SK-N-SH (cell line): ENCODE data around the gene SLC50A1.

ENCODE experiments used
- ELF1 ChIP-seq: IDR thresholded peaks from 2 replicates; pipeline ENCODE4 v1.4.0; 2012
- EP300 ChIP-seq, 2 experiments: IDR thresholded peaks; 2 replicates each; pipeline versions ENCODE4 v1.4.0 to v1.6.1; 2012; ENCODE audit warnings: borderline replicate concordance in 1 of 2, low read depth in 1 of 2, low read length in 1 of 2
- EZH2phosphoT487 ChIP-seq: fragments of 200-600 bp; sonication (generic); IDR thresholded peaks from 2 replicates; pipeline ENCODE4 v1.6.1; 2017; ENCODE audit warnings: low read depth, mixed run types, mild to moderate bottlenecking, antibody characterized with exemption, moderate library complexity, borderline replicate concordance
- GABPA ChIP-seq: IDR thresholded peaks from 2 replicates; pipeline ENCODE4 v1.4.0; 2012; ENCODE audit warnings: low read depth, mild to moderate bottlenecking
- JUND ChIP-seq: IDR thresholded peaks from 2 replicates; pipeline ENCODE4 v1.4.0; 2012
- POLR2AphosphoS5 ChIP-seq: IDR thresholded peaks from 2 replicates; pipeline ENCODE4 v1.6.1; 2012; ENCODE audit warnings: low read depth, low read length
- RAD21 ChIP-seq: IDR thresholded peaks from 2 replicates; pipeline ENCODE4 v1.6.1; 2012; ENCODE audit warnings: mild to moderate bottlenecking, low read length
- RCOR1 ChIP-seq: fragments of 150-350 bp; IDR thresholded peaks from 2 replicates; pipeline ENCODE4 v1.6.1; 2017; ENCODE audit warnings: antibody characterized with exemption, low read length
- TAF1 ChIP-seq: IDR thresholded peaks from 2 replicates; pipeline ENCODE4 v1.6.1; 2012; ENCODE audit warnings: low read depth, mild to moderate bottlenecking, low read length, moderate library complexity, borderline replicate concordance
- TCF12 ChIP-seq: IDR thresholded peaks from 2 replicates; pipeline ENCODE4 v1.4.0; 2012
- TF ChIP-seq, protein P1 (sequence below): fragments of 200-600 bp; sonication (generic); IDR thresholded peaks from 2 replicates; pipeline ENCODE4 v1.6.1; 2017; ENCODE audit warnings: antibody characterized with exemption, mild to moderate bottlenecking, moderate library complexity
- TF ChIP-seq, protein P2 (sequence below): fragments of 150-350 bp; IDR thresholded peaks from 2 replicates; pipeline ENCODE4 v1.6.1; 2016; ENCODE audit warnings: mild to moderate bottlenecking, low read depth, low read length
- TF ChIP-seq, protein P3 (sequence below): IDR thresholded peaks from 2 replicates; pipeline ENCODE4 v1.6.1; 2012; ENCODE audit warnings: mild to moderate bottlenecking, low read depth, low read length, moderate library complexity

DNA sequence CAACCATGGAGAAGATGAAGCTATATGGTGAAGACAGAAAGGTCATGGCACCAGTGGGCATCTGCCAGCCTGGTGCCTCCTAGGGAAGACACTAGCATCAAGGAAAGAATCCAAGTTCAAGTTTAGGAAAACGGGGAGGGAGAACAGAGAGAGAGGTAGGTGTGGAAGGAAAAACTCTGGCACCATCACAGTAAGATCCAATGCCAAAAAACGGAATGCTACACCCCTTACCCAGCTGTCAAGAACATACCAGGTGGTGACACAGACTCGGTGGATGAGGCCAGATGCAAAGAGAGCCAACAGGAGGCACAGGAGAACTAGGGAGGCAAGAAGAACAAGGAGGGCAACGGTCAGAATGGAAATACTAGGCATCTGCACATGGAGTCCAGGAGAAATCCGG is 33.9 kb downstream of the SLC50A1 start:
- TF ChIP-seq EZH2phosphoT487 (no peak), POLR2AphosphoS5 (no peak), ELF1 (no peak), EP300 (IDR thresholded peaks at IDR 0.05; ENCODE audit: borderline replicate concordance in 1 of 2, low read depth in 1 of 2, low read length in 1 of 2) (no peak), TAF1 (no peak), GABPA (no peak), RAD21 (no peak), TCF12 (no peak), RCOR1 (no peak), JUND (no peak)
- TF ChIP-seq, protein P1, sequence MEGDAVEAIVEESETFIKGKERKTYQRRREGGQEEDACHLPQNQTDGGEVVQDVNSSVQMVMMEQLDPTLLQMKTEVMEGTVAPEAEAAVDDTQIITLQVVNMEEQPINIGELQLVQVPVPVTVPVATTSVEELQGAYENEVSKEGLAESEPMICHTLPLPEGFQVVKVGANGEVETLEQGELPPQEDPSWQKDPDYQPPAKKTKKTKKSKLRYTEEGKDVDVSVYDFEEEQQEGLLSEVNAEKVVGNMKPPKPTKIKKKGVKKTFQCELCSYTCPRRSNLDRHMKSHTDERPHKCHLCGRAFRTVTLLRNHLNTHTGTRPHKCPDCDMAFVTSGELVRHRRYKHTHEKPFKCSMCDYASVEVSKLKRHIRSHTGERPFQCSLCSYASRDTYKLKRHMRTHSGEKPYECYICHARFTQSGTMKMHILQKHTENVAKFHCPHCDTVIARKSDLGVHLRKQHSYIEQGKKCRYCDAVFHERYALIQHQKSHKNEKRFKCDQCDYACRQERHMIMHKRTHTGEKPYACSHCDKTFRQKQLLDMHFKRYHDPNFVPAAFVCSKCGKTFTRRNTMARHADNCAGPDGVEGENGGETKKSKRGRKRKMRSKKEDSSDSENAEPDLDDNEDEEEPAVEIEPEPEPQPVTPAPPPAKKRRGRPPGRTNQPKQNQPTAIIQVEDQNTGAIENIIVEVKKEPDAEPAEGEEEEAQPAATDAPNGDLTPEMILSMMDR, result no peak
- TF ChIP-seq, protein P2, sequence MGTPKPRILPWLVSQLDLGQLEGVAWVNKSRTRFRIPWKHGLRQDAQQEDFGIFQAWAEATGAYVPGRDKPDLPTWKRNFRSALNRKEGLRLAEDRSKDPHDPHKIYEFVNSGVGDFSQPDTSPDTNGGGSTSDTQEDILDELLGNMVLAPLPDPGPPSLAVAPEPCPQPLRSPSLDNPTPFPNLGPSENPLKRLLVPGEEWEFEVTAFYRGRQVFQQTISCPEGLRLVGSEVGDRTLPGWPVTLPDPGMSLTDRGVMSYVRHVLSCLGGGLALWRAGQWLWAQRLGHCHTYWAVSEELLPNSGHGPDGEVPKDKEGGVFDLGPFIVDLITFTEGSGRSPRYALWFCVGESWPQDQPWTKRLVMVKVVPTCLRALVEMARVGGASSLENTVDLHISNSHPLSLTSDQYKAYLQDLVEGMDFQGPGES, result no peak
- TF ChIP-seq, protein P3, sequence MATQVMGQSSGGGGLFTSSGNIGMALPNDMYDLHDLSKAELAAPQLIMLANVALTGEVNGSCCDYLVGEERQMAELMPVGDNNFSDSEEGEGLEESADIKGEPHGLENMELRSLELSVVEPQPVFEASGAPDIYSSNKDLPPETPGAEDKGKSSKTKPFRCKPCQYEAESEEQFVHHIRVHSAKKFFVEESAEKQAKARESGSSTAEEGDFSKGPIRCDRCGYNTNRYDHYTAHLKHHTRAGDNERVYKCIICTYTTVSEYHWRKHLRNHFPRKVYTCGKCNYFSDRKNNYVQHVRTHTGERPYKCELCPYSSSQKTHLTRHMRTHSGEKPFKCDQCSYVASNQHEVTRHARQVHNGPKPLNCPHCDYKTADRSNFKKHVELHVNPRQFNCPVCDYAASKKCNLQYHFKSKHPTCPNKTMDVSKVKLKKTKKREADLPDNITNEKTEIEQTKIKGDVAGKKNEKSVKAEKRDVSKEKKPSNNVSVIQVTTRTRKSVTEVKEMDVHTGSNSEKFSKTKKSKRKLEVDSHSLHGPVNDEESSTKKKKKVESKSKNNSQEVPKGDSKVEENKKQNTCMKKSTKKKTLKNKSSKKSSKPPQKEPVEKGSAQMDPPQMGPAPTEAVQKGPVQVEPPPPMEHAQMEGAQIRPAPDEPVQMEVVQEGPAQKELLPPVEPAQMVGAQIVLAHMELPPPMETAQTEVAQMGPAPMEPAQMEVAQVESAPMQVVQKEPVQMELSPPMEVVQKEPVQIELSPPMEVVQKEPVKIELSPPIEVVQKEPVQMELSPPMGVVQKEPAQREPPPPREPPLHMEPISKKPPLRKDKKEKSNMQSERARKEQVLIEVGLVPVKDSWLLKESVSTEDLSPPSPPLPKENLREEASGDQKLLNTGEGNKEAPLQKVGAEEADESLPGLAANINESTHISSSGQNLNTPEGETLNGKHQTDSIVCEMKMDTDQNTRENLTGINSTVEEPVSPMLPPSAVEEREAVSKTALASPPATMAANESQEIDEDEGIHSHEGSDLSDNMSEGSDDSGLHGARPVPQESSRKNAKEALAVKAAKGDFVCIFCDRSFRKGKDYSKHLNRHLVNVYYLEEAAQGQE, result no peak
